OCI-LY7 (cell line): ENCODE results near the gene TMEM217. TPM values are rescaled to one million over a fixed set of nuclear protein-coding genes. Genes with fewer than 3 reads are reported as not detected.

Experiments used
- BruUV-seq: library from RNA; stranded (reverse); fragments of 400-500 nt; replicated peaks from 2 replicates; lab custom pipeline; 2021; lab: Mats Ljungman, UMichigan
- CTCF ChIA-PET: fragments of 300-600 bp; sonication (Branson Sonifier 250); formaldehyde crosslinking; loops from one replicate; lab custom pipeline; 2022; ENCODE audit warnings: antibody characterized with exemption; ENCODE audit not compliant: unreplicated experiment; lab: Charles Lee
- POLR2A ChIA-PET: fragments of 300-600 bp; sonication (Branson Sonifier 250); formaldehyde crosslinking; loops from one replicate; lab custom pipeline; 2022; ENCODE audit warnings: antibody characterized with exemption; lab: Charles Lee
- DNase-seq: peaks from one replicate; pipeline ENCODE4 v3.0.0-alpha.2; 2015; ENCODE audit warnings: low spot score
- H2AFZ ChIP-seq: fragments of 200-600 bp; sonication (generic), shearing (Covaris generic); 2 replicates; pipeline ENCODE4 v1.6.1; 2014; ENCODE audit warnings: mild to moderate bottlenecking, antibody characterized with exemption, low read length, moderate library complexity
- H3K27ac ChIP-seq: fragments of 200-600 bp; sonication (generic); 2 replicates; pipeline ENCODE4 v1.5.1; 2014; ENCODE audit warnings: mixed run types, low read depth, mild to moderate bottlenecking, moderate library complexity, low read length, inconsistent platforms; ENCODE audit not compliant: poor library complexity, severe bottlenecking
- H3K36me3 ChIP-seq: fragments of 200-600 bp; sonication (generic); 2 replicates; pipeline ENCODE4 v1.6.1; 2014; ENCODE audit warnings: mild to moderate bottlenecking, antibody characterized with exemption, low read length, moderate library complexity, mixed read lengths; ENCODE audit not compliant: insufficient read depth
- H3K4me1 ChIP-seq: fragments of 200-600 bp; sonication (generic); 2 replicates; pipeline ENCODE4 v1.5.1; 2014; ENCODE audit warnings: mild to moderate bottlenecking, low read length; ENCODE audit not compliant: insufficient read depth, poor library complexity, severe bottlenecking
- H3K4me2 ChIP-seq: fragments of 200-600 bp; sonication (generic); 2 replicates; pipeline ENCODE4 v1.6.1; 2014; ENCODE audit warnings: mild to moderate bottlenecking, low read length
- H3K4me3 ChIP-seq: fragments of 200-600 bp; sonication (generic); 2 replicates; pipeline ENCODE4 v1.5.1; 2014; ENCODE audit warnings: mild to moderate bottlenecking, low read depth, low read length; ENCODE audit not compliant: poor library complexity, severe bottlenecking
- H3K79me2 ChIP-seq: fragments of 200-600 bp; sonication (generic); 2 replicates; pipeline ENCODE4 v1.6.1; 2016; ENCODE audit warnings: low read depth, mild to moderate bottlenecking, low read length, moderate library complexity, mixed read lengths; ENCODE audit not compliant: insufficient read depth
- H3K9me2 ChIP-seq: fragments of 200-600 bp; sonication (generic); 2 replicates; pipeline ENCODE4 v1.6.1; 2016; ENCODE audit warnings: mild to moderate bottlenecking, low read length, mixed read lengths; ENCODE audit not compliant: insufficient read depth
- H3K9me3 ChIP-seq: fragments of 200-600 bp; sonication (generic); 2 replicates; pipeline ENCODE4 v1.6.1; 2014; ENCODE audit warnings: mild to moderate bottlenecking, mixed run types, low read length, mixed read lengths
- H4K20me1 ChIP-seq: fragments of 200-600 bp; sonication (generic); 2 replicates; pipeline ENCODE4 v1.6.1; 2014; ENCODE audit warnings: mild to moderate bottlenecking, antibody characterized with exemption, low read length, moderate library complexity, mixed read lengths; ENCODE audit not compliant: insufficient read depth
- CTCF ChIP-seq: fragments of 200-600 bp; sonication (generic); conservative IDR thresholded peaks from 2 replicates; pipeline ENCODE4 v1.5.1; 2014; ENCODE audit warnings: mild to moderate bottlenecking, antibody characterized with exemption, low read length, moderate library complexity, mixed read lengths
- EZH2phosphoT487 ChIP-seq: fragments of 200-600 bp; sonication (generic); IDR thresholded peaks from 2 replicates; pipeline ENCODE4 v1.6.1; 2018; ENCODE audit warnings: low read depth, borderline replicate concordance, mild to moderate bottlenecking, mixed run types, antibody characterized with exemption, low read length, moderate library complexity, mixed read lengths
- intact Hi-C: fragments of 100-400 bp; cut with micrococcal nuclease; formaldehyde crosslinking; loops from one replicate; pipeline ENCODE4 v1.10.0; 2022; ENCODE audit not compliant: unreplicated experiment
- total RNA-seq, 2 experiments: library from RNA; depleted of rRNA in 1 of 2; stranded (reverse); fragments of >200 nt in 1 of 2; shearing (Covaris generic) in 1 of 2; gene quantifications; 2 replicates each; pipeline ENCODE4 v1.2.3, GENCODE V29; 2014 to 2022

The TMEM217 gene
- total RNA-seq, 2 experiments from 2014 or later = 0.34 TPM; not detected in 1

GRCh38 chr6:37251211-37251780 is 6.6 kb downstream of the TMEM217 start:
- no peaks in the 10 kb centered on the region for H3K4me1 ChIP-seq
- no peaks in the 10 kb centered on the region for H3K9me2 ChIP-seq
- TF ChIP-seq EZH2phosphoT487 = no peak
- TF ChIP-seq CTCF = no peak
- no peak for DNase-seq
- H3K4me2 ChIP-seq = no peak overlapping the region
- no peak overlapping the region for H3K27ac ChIP-seq
- no peaks in the 10 kb centered on the region for H3K79me2 ChIP-seq
- no peaks in the 10 kb centered on the region for H4K20me1 ChIP-seq
- no TSS peak for BruUV-seq
- ChIA-PET POLR2A (interaction anchor here (0.6 to 1.7 kb wide), 3 partner anchors 11 to 70 kb away, joined by 3 to 4 read pairs (median 3); no protein-coding TSS in a partner anchor), CTCF (no interaction called here)
- H2AFZ ChIP-seq = no peak overlapping the region
- intact Hi-C loops = no loop called here
- no peaks in the 10 kb centered on the region for H3K9me3 ChIP-seq
- no peaks in the 10 kb centered on the region for H3K36me3 ChIP-seq
- no peak overlapping the region for H3K4me3 ChIP-seq

GRCh38 chr6:37244430-37245310 is 13.3 kb downstream of the TMEM217 start:
- no peaks in the 10 kb centered on the region for H3K9me3 ChIP-seq
- H3K36me3 ChIP-seq = no peaks in the 10 kb centered on the region
- intact Hi-C loops = no loop called here
- no peaks in the 10 kb centered on the region for H3K9me2 ChIP-seq
- CTCF ChIA-PET = no interaction called here
- TF ChIP-seq EZH2phosphoT487 = no peak
- TF ChIP-seq CTCF = no peak
- no peaks in the 10 kb centered on the region for H3K79me2 ChIP-seq
- H3K4me1 ChIP-seq = no peaks in the 10 kb centered on the region
- H3K4me3 ChIP-seq = no peak overlapping the region
- POLR2A ChIA-PET = no interaction called here
- no peak overlapping the region for H3K27ac ChIP-seq
- no peak overlapping the region for H2AFZ ChIP-seq
- no peak overlapping the region for H3K4me2 ChIP-seq
- BruUV-seq = no TSS peak
- DNase-seq = no peak
- no peaks in the 10 kb centered on the region for H4K20me1 ChIP-seq
